Measurements from ENCODE around the gene CD63.
"Not testable (repeated sequence)": the region's sequence is repeated elsewhere in the genome, so short reads cannot be mapped to it uniquely, and the experiment has no call there.

The CD63 gene

GRCh38 chr12:55728939-55729818 lies at the start of gene CD63:
Gene CD63 (minus strand): TSS chr12:55729009. CDS start chr12:55728341, 668 bp downstream.
- peak; percentile 62 to 79 for DNase-seq (ENCODE audit: low read depth in 2 of 2)

- DNase-seq (ENCODE audit: low read depth in 2 of 2): no peak
These were observed 49.0 kb upstream of the CD63 start for GRCh38 chr12:55777856-55778255.

GRCh38 chr12:55771736-55772135 lies 42.9 kb upstream of the CD63 start:
- no peak for DNase-seq (ENCODE audit: low read depth in 2 of 2)

- no peak for DNase-seq (ENCODE audit: low read depth in 2 of 2)
These were observed 38.3 kb upstream of the CD63 start for GRCh38 chr12:55767156-55767555.

- DNase-seq (ENCODE audit: low read depth in 2 of 2): no peak
These were observed 37.0 kb upstream of the CD63 start for GRCh38 chr12:55765736-55766290.

GRCh38 chr12:55762646-55763045 lies 33.8 kb upstream of the CD63 start:
- no peak for DNase-seq (ENCODE audit: low read depth in 2 of 2)

GRCh38 chr12:55760663-55761062 lies 31.9 kb upstream of the CD63 start:
- DNase-seq (ENCODE audit: low read depth in 2 of 2): no peak

GRCh38 chr12:55758575-55758974 lies 29.8 kb upstream of the CD63 start:
- not testable (repeated sequence) for DNase-seq (ENCODE audit: low read depth in 2 of 2)

- no peak for DNase-seq (ENCODE audit: low read depth in 2 of 2)
These were observed 28.9 kb upstream of the CD63 start for GRCh38 chr12:55757701-55758100.

GRCh38 chr12:55755246-55755645 lies 26.4 kb upstream of the CD63 start:
- DNase-seq (ENCODE audit: low read depth in 2 of 2): no peak

- DNase-seq (ENCODE audit: low read depth in 2 of 2): no peak
These were observed 19.6 kb upstream of the CD63 start for GRCh38 chr12:55748230-55748993.

- DNase-seq (ENCODE audit: low read depth in 2 of 2): no peak
These were observed 18.1 kb upstream of the CD63 start for GRCh38 chr12:55746913-55747231.

GRCh38 chr12:55746174-55746912 lies 17.5 kb upstream of the CD63 start:
- DNase-seq (ENCODE audit: low read depth in 2 of 2): no peak

GRCh38 chr12:55745361-55746173 lies 16.8 kb upstream of the CD63 start:
- DNase-seq (ENCODE audit: low read depth in 2 of 2): no peak

- no peak for DNase-seq (ENCODE audit: low read depth in 2 of 2)
These were observed 15.7 kb upstream of the CD63 start for GRCh38 chr12:55744340-55745030.

GRCh38 chr12:55743406-55744339 lies 14.9 kb upstream of the CD63 start:
- peak in 1 of 2 donors; percentile 35 for DNase-seq (ENCODE audit: low read depth in 2 of 2)

- peak; percentile 45 to 65 for DNase-seq (ENCODE audit: low read depth in 2 of 2)
These were observed 14.1 kb upstream of the CD63 start, which contains the start of gene GDF11 for GRCh38 chr12:55742719-55743405. Gene GDF11 (plus strand): TSS chr12:55743122. CDS start chr12:55743317, 195 bp downstream.

- DNase-seq (ENCODE audit: low read depth in 2 of 2): no peak
These were observed 13.3 kb upstream of the CD63 start for GRCh38 chr12:55741931-55742680.
